H1 (cell line): ENCODE measurements around the gene MAP1LC3C. TPM values are rescaled to one million over a fixed set of nuclear protein-coding genes. Genes with fewer than 3 reads are reported as not detected.

Experiments
- ASH2L ChIP-seq: fragments of 200-600, 300-600 bp; sonication (generic); IDR thresholded peaks from one replicate; pipeline ENCODE4 v1.7.1; 2017; ENCODE audit warnings: low read length
- CBX8 ChIP-seq: fragments of 300-800, 300-1000 bp; sonication (generic); IDR thresholded peaks from 2 replicates; pipeline ENCODE4 v1.7.1; 2016; ENCODE audit warnings: low read depth, low read length, borderline replicate concordance
- CHD7 ChIP-seq: fragments of 300-600 bp; sonication (generic); IDR thresholded peaks from 2 replicates; pipeline ENCODE4 v1.7.1; 2012; ENCODE audit warnings: low read length, moderate library complexity, mild to moderate bottlenecking, inconsistent platforms; ENCODE audit not compliant: insufficient replicate concordance
- GABPA ChIP-seq: IDR thresholded peaks from 2 replicates; pipeline ENCODE4 v1.6.1; 2011; ENCODE audit warnings: mild to moderate bottlenecking, low read length, moderate library complexity, borderline replicate concordance; ENCODE audit not compliant: insufficient read depth
- KDM5A ChIP-seq: fragments of 200-600 bp; IDR thresholded peaks from 2 replicates; pipeline ENCODE4 v1.7.1; 2012; ENCODE audit warnings: mild to moderate bottlenecking, low read length, inconsistent platforms, mixed read lengths
- POU5F1 ChIP-seq: IDR thresholded peaks from 2 replicates; pipeline ENCODE4 v1.6.1; 2011; ENCODE audit warnings: low read depth, mild to moderate bottlenecking, low read length, moderate library complexity
- RXRA ChIP-seq: IDR thresholded peaks from 2 replicates; pipeline ENCODE4 v1.6.1; 2011; ENCODE audit warnings: low read depth, mild to moderate bottlenecking, low read length, moderate library complexity; ENCODE audit not compliant: insufficient read depth
- SP1 ChIP-seq: IDR thresholded peaks from 2 replicates; pipeline ENCODE4 v1.6.1; 2011; ENCODE audit warnings: low read depth, low read length
- SRF ChIP-seq: IDR thresholded peaks from 2 replicates; pipeline ENCODE4 v1.6.1; 2011; ENCODE audit warnings: mild to moderate bottlenecking, low read depth, low read length, moderate library complexity
- SUZ12 ChIP-seq: fragments of 200-600 bp; sonication (generic); IDR thresholded peaks from 2 replicates; pipeline ENCODE4 v1.6.1; 2012; ENCODE audit warnings: mild to moderate bottlenecking, inconsistent platforms, low read length, moderate library complexity, mixed read lengths
- ZNF274 ChIP-seq: IDR thresholded peaks from 2 replicates; pipeline ENCODE4 v1.7.0; 2012; ENCODE audit warnings: low read length, borderline replicate concordance; ENCODE audit errors: extremely low read depth
- polyA plus RNA-seq, 7 experiments: library from polyadenylated mRNA; depleted of rRNA in 3 of 7; stranded (reverse) in 5 of 7; unstranded in 2 of 7; fragments of >200 nt in 5 of 7; fragments of 200-250 nt in 2 of 7; gene quantifications; 1 replicate in 5 of 7; 2 replicates in 1 of 7; 4 replicates in 1 of 7; pipeline versions ENCODE4 v1.2.1 to v1.2.3, GENCODE V29; 2011 to 2013; ENCODE audit warnings: missing spikeins in 2 of 7, mixed read lengths in 2 of 7
- total RNA-seq: library from RNA; stranded (reverse); fragmentation: NEBNext Ultra II Directional; extraction: Animal tissue kit (Norgen Biotek cat#: 25700); gene quantifications from 2 replicates; pipeline ENCODE4 v1.2.1, GENCODE V29; 2021

The MAP1LC3C gene
- total and polyA plus RNA-seq, 2 of the 8 experiments (the other 6 are each of a cell fraction or from before 2014, with no cell fraction given), result 1.7 to 3.2 TPM

GRCh38 chr1:242019018-242019417, 20.1 kb upstream of the MAP1LC3C start (continued):
- no peak for TF ChIP-seq CHD7
- no peak for TF ChIP-seq CBX8
- no peak for TF ChIP-seq GABPA
- no peak for TF ChIP-seq ASH2L
- TF ChIP-seq SUZ12, result no peak
- TF ChIP-seq SRF, result no peak
- TF ChIP-seq RXRA, result no peak
- TF ChIP-seq KDM5A, result no peak
- TF ChIP-seq POU5F1, result no peak
- no peak for TF ChIP-seq SP1
- no peak for TF ChIP-seq ZNF274
